ENCODE results near the gene DLG5.

The DLG5 gene

GRCh38 chr10:77892021-77892739, 34.4 kb downstream of the DLG5 start:
- DNase-seq (ENCODE audit: low read depth), result no peak

GRCh38 chr10:77890097-77890496, 36.5 kb downstream of the DLG5 start:
- DNase-seq (ENCODE audit: low read depth), result no peak

GRCh38 chr10:77889277-77889903, 37.2 kb downstream of the DLG5 start:
- DNase-seq (ENCODE audit: low read depth), result no peak

GRCh38 chr10:77888356-77888703, 38.2 kb downstream of the DLG5 start:
- no peak for DNase-seq (ENCODE audit: low read depth)

GRCh38 chr10:77887631-77888355, 38.8 kb downstream of the DLG5 start:
- no peak for DNase-seq (ENCODE audit: low read depth)

GRCh38 chr10:77886795-77887355, 39.7 kb downstream of the DLG5 start:
- no peak for DNase-seq (ENCODE audit: low read depth)

GRCh38 chr10:77884181-77884580, 42.4 kb downstream of the DLG5 start:
- DNase-seq (ENCODE audit: low read depth), result no peak

- no peak for DNase-seq (ENCODE audit: low read depth)
Measured at GRCh38 chr10:77881636-77882035, 44.9 kb downstream of the DLG5 start.

GRCh38 chr10:77881222-77881621, 45.3 kb downstream of the DLG5 start:
- DNase-seq (ENCODE audit: low read depth), result no peak

- no peak for DNase-seq (ENCODE audit: low read depth)
Measured at GRCh38 chr10:77879710-77880109, 46.8 kb downstream of the DLG5 start.

GRCh38 chr10:77879065-77879464, 47.5 kb downstream of the DLG5 start:
- DNase-seq (ENCODE audit: low read depth), result no peak

- DNase-seq (ENCODE audit: low read depth), result no peak
Measured at GRCh38 chr10:77877441-77878344, 48.9 kb downstream of the DLG5 start.

- DNase-seq (ENCODE audit: low read depth), result no peak
Measured at GRCh38 chr10:77875730-77876129, 50.8 kb downstream of the DLG5 start.

- DNase-seq (ENCODE audit: low read depth), result no peak
Measured at GRCh38 chr10:77874872-77875271, 51.7 kb downstream of the DLG5 start.

GRCh38 chr10:77873536-77874380, 52.8 kb downstream of the DLG5 start:
- no peak for DNase-seq (ENCODE audit: low read depth)

GRCh38 chr10:77872947-77873535, 53.5 kb downstream of the DLG5 start:
- no peak for DNase-seq (ENCODE audit: low read depth)

GRCh38 chr10:77872151-77872946, 54.2 kb downstream of the DLG5 start:
- no peak for DNase-seq (ENCODE audit: low read depth)

- no peak for DNase-seq (ENCODE audit: low read depth)
Measured at GRCh38 chr10:77869626-77870420, 56.7 kb downstream of the DLG5 start.

GRCh38 chr10:77868523-77868922, 58.0 kb downstream of the DLG5 start:
- no peak for DNase-seq (ENCODE audit: low read depth)

Measured in stimulated activated CD4-positive, alpha-beta T cell treated with anti-CD3 and anti-CD28 coated beads, Interleukin-2, amount 100 ng/mL, for 4 hours (primary cell).